Smooth muscle cell (in vitro differentiated cells): Measurements from ENCODE around the gene CHN2. TPM values are rescaled to one million over a fixed set of nuclear protein-coding genes. Genes with fewer than 3 reads are reported as not detected.

Experiments
- DNase-seq: peaks from one replicate; lab custom pipeline; 2025; ENCODE audit not compliant: unreplicated experiment; lab: John Stamatoyannopoulos, UW
- H2AFZ ChIP-seq: fragments of 200-600 bp; sonication (generic); 2 replicates; pipeline ENCODE4 v1.6.0; 2016; ENCODE audit warnings: antibody characterized with exemption, low read depth, mild to moderate bottlenecking
- H3F3A ChIP-seq: fragments of 200-600 bp; sonication (generic); 2 replicates; pipeline ENCODE4 v1.6.0; 2017; ENCODE audit warnings: antibody characterized with exemption, low read depth
- H3K27ac ChIP-seq: fragments of 200-600 bp; sonication (generic); 2 replicates; pipeline ENCODE4 v1.5.1; 2016; ENCODE audit warnings: low read depth, mild to moderate bottlenecking
- H3K27me3 ChIP-seq: fragments of 200-600 bp; sonication (generic); 2 replicates; pipeline ENCODE4 v1.6.1; 2016; ENCODE audit warnings: low read depth, mild to moderate bottlenecking
- H3K36me3 ChIP-seq: fragments of 200-600 bp; sonication (generic); 2 replicates; pipeline ENCODE4 v1.5.1; 2016; ENCODE audit warnings: low read depth
- H3K4me1 ChIP-seq: fragments of 200-600 bp; sonication (generic); 2 replicates; pipeline ENCODE4 v1.5.1; 2016; ENCODE audit warnings: low read depth
- H3K4me2 ChIP-seq: fragments of 200-600 bp; sonication (generic); 2 replicates; pipeline ENCODE4 v1.6.0; 2016; ENCODE audit warnings: mild to moderate bottlenecking
- H3K4me3 ChIP-seq: fragments of 200-600 bp; sonication (generic); 2 replicates; pipeline ENCODE4 v1.5.1; 2016; ENCODE audit warnings: mild to moderate bottlenecking
- H3K79me2 ChIP-seq: fragments of 200-600 bp; sonication (generic); 2 replicates; pipeline ENCODE4 v1.6.0; 2016; ENCODE audit warnings: low read depth, mild to moderate bottlenecking
- H3K9ac ChIP-seq: fragments of 200-600 bp; sonication (generic); 2 replicates; pipeline ENCODE4 v1.6.0; 2016; ENCODE audit warnings: low read depth
- H3K9me3 ChIP-seq: fragments of 200-600 bp; sonication (generic); replicated peaks from 2 replicates; pipeline ENCODE4 v1.5.1; 2016; ENCODE audit warnings: low read depth
- H4K20me1 ChIP-seq: fragments of 200-600 bp; sonication (generic); 2 replicates; pipeline ENCODE4 v1.6.0; 2016; ENCODE audit warnings: low read depth
- WGBS: methylation state at CpG from one replicate; pipeline ENCODE4 v1.1.7; 2016; ENCODE audit warnings: low lambda C conversion rate; 5-methylcytosine and 5-hydroxymethylcytosine counted together
- polyA plus RNA-seq: library from polyadenylated mRNA; unstranded; fragments of >200 nt; fragmentation: Nextera tagmentation; extraction: Ambion mirVana; gene quantifications from 2 replicates; pipeline ENCODE4 v1.2.1, GENCODE V29; 2016
- total RNA-seq: library from RNA; depleted of rRNA; stranded (reverse); fragments of >200 nt; gene quantifications from 2 replicates; pipeline ENCODE4 v1.2.3, GENCODE V29; 2014
- TF ChIP-seq, protein P1 (sequence below): fragments of 200-600 bp; sonication (generic); IDR thresholded peaks from 2 replicates; pipeline ENCODE4 v1.5.1; 2017; ENCODE audit warnings: borderline replicate concordance, mild to moderate bottlenecking, antibody characterized with exemption; ENCODE audit not compliant: insufficient read depth, poor library complexity, severe bottlenecking

CHN2 gene
- total and polyA plus RNA-seq, 2 experiments from 2014 or later: 7.4 to 20.7 TPM

- TF ChIP-seq, protein P1, sequence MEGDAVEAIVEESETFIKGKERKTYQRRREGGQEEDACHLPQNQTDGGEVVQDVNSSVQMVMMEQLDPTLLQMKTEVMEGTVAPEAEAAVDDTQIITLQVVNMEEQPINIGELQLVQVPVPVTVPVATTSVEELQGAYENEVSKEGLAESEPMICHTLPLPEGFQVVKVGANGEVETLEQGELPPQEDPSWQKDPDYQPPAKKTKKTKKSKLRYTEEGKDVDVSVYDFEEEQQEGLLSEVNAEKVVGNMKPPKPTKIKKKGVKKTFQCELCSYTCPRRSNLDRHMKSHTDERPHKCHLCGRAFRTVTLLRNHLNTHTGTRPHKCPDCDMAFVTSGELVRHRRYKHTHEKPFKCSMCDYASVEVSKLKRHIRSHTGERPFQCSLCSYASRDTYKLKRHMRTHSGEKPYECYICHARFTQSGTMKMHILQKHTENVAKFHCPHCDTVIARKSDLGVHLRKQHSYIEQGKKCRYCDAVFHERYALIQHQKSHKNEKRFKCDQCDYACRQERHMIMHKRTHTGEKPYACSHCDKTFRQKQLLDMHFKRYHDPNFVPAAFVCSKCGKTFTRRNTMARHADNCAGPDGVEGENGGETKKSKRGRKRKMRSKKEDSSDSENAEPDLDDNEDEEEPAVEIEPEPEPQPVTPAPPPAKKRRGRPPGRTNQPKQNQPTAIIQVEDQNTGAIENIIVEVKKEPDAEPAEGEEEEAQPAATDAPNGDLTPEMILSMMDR: no peak
- 90% methylated on average over 3 of the region's 3 CpGs for WGBS
- no peak overlapping the region for H3K4me2 ChIP-seq
- H3F3A ChIP-seq: no peaks in the 10 kb centered on the region
- no peak overlapping the region for H3K27ac ChIP-seq
- no peaks in the 10 kb centered on the region for H3K9me3 ChIP-seq
- peaks cover 32% of the 10 kb centered on the region for H3K27me3 ChIP-seq
- no peak overlapping the region for H2AFZ ChIP-seq
- peaks cover 28% of the 10 kb centered on the region for H3K79me2 ChIP-seq
- H3K4me1 ChIP-seq: no peaks in the 10 kb centered on the region
- H4K20me1 ChIP-seq: no peaks in the 10 kb centered on the region
- H3K4me3 ChIP-seq: no peak overlapping the region
- no peaks in the 10 kb centered on the region for H3K36me3 ChIP-seq
- H3K9ac ChIP-seq: no peak overlapping the region
- no peak for DNase-seq
Measured at GRCh38 chr7:29199776-29200175, 5.2 kb downstream of the CHN2 start.

DNA sequence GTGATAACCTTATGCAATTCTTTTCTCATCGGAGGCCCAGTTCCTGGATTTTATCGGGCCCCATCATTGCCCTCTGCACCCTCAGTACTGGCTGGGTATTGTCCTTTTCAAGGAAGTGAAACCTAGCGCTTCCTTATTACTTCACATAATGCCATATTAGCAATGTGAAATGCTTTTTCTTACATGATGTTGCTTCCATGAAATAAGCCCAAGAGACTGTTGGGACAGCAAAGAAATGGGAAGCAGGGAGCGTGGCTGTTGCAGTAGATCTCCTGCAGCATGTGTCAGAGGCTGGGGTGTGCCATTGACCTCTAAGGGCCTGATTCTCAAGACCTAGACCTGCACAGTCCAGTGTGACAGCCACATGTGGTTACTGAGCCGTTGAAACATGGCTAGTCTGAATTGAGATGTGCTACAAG, 8.1 kb downstream of the CHN2 start:
- no peak overlapping the region for H3K4me2 ChIP-seq
- H3K36me3 ChIP-seq: no peaks in the 10 kb centered on the region
- peaks cover 9% of the 10 kb centered on the region for H3K27me3 ChIP-seq
- WGBS: 95% methylated on average over 5 of the region's 5 CpGs
- no peaks in the 10 kb centered on the region for H3F3A ChIP-seq
- no peak overlapping the region for H3K27ac ChIP-seq
- no peaks in the 10 kb centered on the region for H4K20me1 ChIP-seq
- H3K9me3 ChIP-seq: no peaks in the 10 kb centered on the region
- TF ChIP-seq, protein P1: no peak
- H3K4me1 ChIP-seq: no peaks in the 10 kb centered on the region
- no peak overlapping the region for H2AFZ ChIP-seq
- no peak overlapping the region for H3K4me3 ChIP-seq
- H3K9ac ChIP-seq: no peak overlapping the region
- no peak for DNase-seq
- peaks cover 26% of the 10 kb centered on the region for H3K79me2 ChIP-seq

DNA sequence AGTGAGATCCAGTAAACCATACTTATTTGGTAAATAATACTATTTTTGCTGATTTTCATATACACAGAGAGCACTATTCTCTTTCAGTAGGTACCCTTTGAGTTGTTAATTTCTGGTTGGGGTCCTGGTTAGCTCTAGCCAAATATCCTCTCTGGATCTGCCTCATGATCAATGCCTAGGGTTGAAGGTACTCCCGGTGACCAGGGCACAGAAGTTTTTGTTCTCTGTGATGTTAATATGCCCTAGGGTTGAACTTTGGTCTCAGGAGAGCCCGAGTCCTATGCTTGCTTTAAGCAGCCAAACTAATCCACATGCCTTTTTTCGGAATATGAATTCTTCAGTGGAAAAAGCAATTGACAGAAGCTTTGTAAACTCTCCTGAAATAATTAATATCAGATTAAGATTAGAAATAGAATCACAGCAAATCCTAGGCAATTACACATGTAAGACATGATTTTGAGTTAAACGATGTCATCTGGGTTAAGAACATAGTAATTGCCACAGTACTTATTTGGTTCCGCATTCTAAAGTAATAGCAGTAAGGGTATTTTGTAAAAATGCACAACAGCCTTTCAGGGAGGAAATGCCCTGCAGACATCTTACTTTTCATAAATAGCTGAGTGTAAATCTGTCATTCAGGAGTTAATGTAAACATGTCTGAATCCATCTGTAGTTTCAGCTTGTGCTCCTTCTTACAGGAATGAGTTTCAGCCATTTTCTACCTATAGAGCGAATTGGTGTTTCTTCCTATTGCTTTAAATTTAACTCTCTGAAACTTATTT, 10.1 kb downstream of the CHN2 start:
- Histone ChIP-seq H4K20me1 (no peaks in the 10 kb centered on the region), H3K4me2 (no peak overlapping the region), H3K36me3 (no peaks in the 10 kb centered on the region), H3K9ac (no peak overlapping the region), H3K27ac (no peak overlapping the region), H2AFZ (no peak overlapping the region), H3K27me3 (no peaks in the 10 kb centered on the region), H3F3A (no peaks in the 10 kb centered on the region), H3K4me3 (no peak overlapping the region), H3K79me2 (peaks cover 13% of the 10 kb centered on the region), H3K4me1 (no peaks in the 10 kb centered on the region), H3K9me3 (no peaks in the 10 kb centered on the region)
- no peak for DNase-seq
- 68% methylated on average over 6 of the region's 6 CpGs for WGBS
- TF ChIP-seq, protein P1: no peak

DNA sequence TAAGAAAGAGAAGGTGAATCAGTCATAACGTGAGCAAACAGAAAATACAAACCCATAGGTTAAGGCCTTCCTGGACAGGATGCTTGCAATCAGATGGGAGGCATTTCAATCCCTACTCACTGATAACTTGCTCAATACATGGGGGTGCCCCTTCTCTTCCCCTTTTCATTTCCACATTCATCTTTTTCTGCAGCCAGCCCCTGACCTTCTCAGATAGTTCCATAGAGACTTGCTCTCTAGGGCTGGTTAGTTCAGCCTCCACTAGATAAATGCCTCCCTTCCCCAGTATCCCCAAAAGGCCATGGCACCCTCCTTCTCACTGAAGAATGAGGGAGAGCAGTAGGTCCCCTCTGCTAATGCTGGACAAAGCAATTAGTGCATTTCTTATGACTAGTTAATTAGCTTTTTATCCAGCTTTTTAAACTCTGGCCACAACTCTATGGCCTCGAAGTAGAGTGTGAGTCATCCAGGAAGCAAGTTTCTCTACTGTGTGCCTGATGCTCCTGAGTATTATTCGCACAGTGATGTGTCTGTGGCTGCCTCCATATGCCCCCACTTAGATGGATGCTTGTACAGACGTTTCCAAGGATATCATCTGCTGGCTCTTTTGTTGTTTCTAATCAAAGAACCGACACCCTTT, 12.7 kb downstream of the CHN2 start:
- H3K9ac ChIP-seq: no peak overlapping the region
- no peaks in the 10 kb centered on the region for H3K4me1 ChIP-seq
- TF ChIP-seq, protein P1: no peak
- no peaks in the 10 kb centered on the region for H3F3A ChIP-seq
- H3K4me3 ChIP-seq: no peak overlapping the region
- H3K36me3 ChIP-seq: no peaks in the 10 kb centered on the region
- H3K9me3 ChIP-seq: no peaks in the 10 kb centered on the region
- no peak overlapping the region for H3K27ac ChIP-seq
- DNase-seq: no peak
- WGBS: 41% methylated on average over 5 of the region's 5 CpGs
- no peaks in the 10 kb centered on the region for H4K20me1 ChIP-seq
- H3K4me2 ChIP-seq: no peak overlapping the region
- H3K27me3 ChIP-seq: no peaks in the 10 kb centered on the region
- H3K79me2 ChIP-seq: peaks cover 4% of the 10 kb centered on the region
- H2AFZ ChIP-seq: no peak overlapping the region
